MM.1S (cell line): ENCODE measurements around the gene NFKB1.
"Not testable (repeated sequence)": the region's sequence is repeated elsewhere in the genome, so short reads cannot be mapped to it uniquely, and the experiment has no call there.

Source experiments
- DNase-seq: peaks from one replicate; pipeline ENCODE4 v3.0.0-alpha.2; 2015
- H2AFZ ChIP-seq: fragments of 300-600 bp; sonication (generic); 2 replicates; pipeline ENCODE4 v1.6.0; 2016; ENCODE audit warnings: antibody characterized with exemption, low read length
- H3F3A ChIP-seq: fragments of 300-600 bp; sonication (generic); 2 replicates; pipeline ENCODE4 v1.6.1; 2016; ENCODE audit warnings: mild to moderate bottlenecking, antibody characterized with exemption, low read length, moderate library complexity, mixed read lengths; ENCODE audit not compliant: insufficient read depth
- H3K27ac ChIP-seq: fragments of 300-600 bp; sonication (generic); 2 replicates; pipeline ENCODE4 v1.5.1; 2016; ENCODE audit warnings: mild to moderate bottlenecking, low read length
- H3K27me3 ChIP-seq: fragments of 300-600 bp; sonication (generic); replicated peaks from 2 replicates; pipeline ENCODE4 v1.6.0; 2016; ENCODE audit warnings: low read length; ENCODE audit not compliant: insufficient read depth
- H3K36me3 ChIP-seq: fragments of 300-600 bp; sonication (generic); replicated peaks from 2 replicates; pipeline ENCODE4 v1.6.1; 2016; ENCODE audit warnings: mild to moderate bottlenecking, low read length, mixed read lengths; ENCODE audit not compliant: insufficient read depth
- H3K4me1 ChIP-seq: fragments of 300-600 bp; sonication (generic); 2 replicates; pipeline ENCODE4 v1.6.1; 2016; ENCODE audit warnings: low read length, mixed read lengths
- H3K4me2 ChIP-seq: fragments of 300-600 bp; sonication (generic); 2 replicates; pipeline ENCODE4 v1.6.0; 2016; ENCODE audit warnings: low read depth, low read length
- H3K4me3 ChIP-seq: fragments of 300-600 bp; sonication (generic); 2 replicates; pipeline ENCODE4 v1.5.1; 2016; ENCODE audit warnings: low read length, mixed read lengths
- H3K79me2 ChIP-seq: fragments of 300-600 bp; sonication (generic); 2 replicates; pipeline ENCODE4 v1.6.1; 2016; ENCODE audit warnings: mixed run types, low read length, mixed read lengths
- H3K9ac ChIP-seq: fragments of 300-600 bp; sonication (generic); 2 replicates; pipeline ENCODE4 v1.6.1; 2016; ENCODE audit warnings: low read length, mixed read lengths
- H3K9me2 ChIP-seq: fragments of 300-600 bp; sonication (generic); replicated peaks from 2 replicates; pipeline ENCODE4 v1.6.1; 2016; ENCODE audit warnings: mild to moderate bottlenecking, low read length, mixed read lengths; ENCODE audit not compliant: insufficient read depth
- H3K9me3 ChIP-seq: fragments of 300-600 bp; sonication (generic); replicated peaks from 2 replicates; pipeline ENCODE4 v1.6.1; 2016; ENCODE audit warnings: mild to moderate bottlenecking, low read length, mixed read lengths; ENCODE audit not compliant: insufficient read depth
- H4K20me1 ChIP-seq: fragments of 300-600 bp; sonication (generic); 2 replicates; pipeline ENCODE4 v1.6.1; 2016; ENCODE audit warnings: mild to moderate bottlenecking, low read length, moderate library complexity, mixed read lengths; ENCODE audit not compliant: insufficient read depth
- CTCF ChIP-seq: fragments of 300-600 bp; sonication (generic); IDR thresholded peaks from 2 replicates; pipeline ENCODE4 v1.5.1; 2016; ENCODE audit warnings: antibody characterized with exemption, low read length, mixed read lengths
- EZH2 ChIP-seq: fragments of 300-600 bp; sonication (generic); optimal IDR thresholded peaks from 2 replicates; pipeline ENCODE3; 2017; ENCODE audit warnings: low read depth, mild to moderate bottlenecking, antibody characterized with exemption, low read length, mixed read lengths
- EZH2phosphoT487 ChIP-seq: fragments of 300-600 bp; sonication (generic); IDR thresholded peaks from 2 replicates; pipeline ENCODE4 v1.6.1; 2018; ENCODE audit warnings: antibody characterized with exemption, low read length

Gene NFKB1

GRCh38 chr4:102473476-102473875 is 27.7 kb upstream of the NFKB1 start:
- Histone ChIP-seq H3F3A (no peaks in the 10 kb centered on the region), H4K20me1 (no peaks in the 10 kb centered on the region), H3K27me3 (no peaks in the 10 kb centered on the region), H3K4me1 (no peaks in the 10 kb centered on the region), H3K9ac (no peak overlapping the region), H2AFZ (no peak overlapping the region), H3K9me2 (no peaks in the 10 kb centered on the region), H3K36me3 (no peaks in the 10 kb centered on the region), H3K27ac (no peak overlapping the region), H3K4me3 (no peak overlapping the region), H3K79me2 (no peaks in the 10 kb centered on the region), H3K4me2 (no peak overlapping the region), H3K9me3 (no peaks in the 10 kb centered on the region)
- no peak for DNase-seq
- TF ChIP-seq EZH2phosphoT487 (no peak), EZH2 (no peak), CTCF (no peak)

DNA sequence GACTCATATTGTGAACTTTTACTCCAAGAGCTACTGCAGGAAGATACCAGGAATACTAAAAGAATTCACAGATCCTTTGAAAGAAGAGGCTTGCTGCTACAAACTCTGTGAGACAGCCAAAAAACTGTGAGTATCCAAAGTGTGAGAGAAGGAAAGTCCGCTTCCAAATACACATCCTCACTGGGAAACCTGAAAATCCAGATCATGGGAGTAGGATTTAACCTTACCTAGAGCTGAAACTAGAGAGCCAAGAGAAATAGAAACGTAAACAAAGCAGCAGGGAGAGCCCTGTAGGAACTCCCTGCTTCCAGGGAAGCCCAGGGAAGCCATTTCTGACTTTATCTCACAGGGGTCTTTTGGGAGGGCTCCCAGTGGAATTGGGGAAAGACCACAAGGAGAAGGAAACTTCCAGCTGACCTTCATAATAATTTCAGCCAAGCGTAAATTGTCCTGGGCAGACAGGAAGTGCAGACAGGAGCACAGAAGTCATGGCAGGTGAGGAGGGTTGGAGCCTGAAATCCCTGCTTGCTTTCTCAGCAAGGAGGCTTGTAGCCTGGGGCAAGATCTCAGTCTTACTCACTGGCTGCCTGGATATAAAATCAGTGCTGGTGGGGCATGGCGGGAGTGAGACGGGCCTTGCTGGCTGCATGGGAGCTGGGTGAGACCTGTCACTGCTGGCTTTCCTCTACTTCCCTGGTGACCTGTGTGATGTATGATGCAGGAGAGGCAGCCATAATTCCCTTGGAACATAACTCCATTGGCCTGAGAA is 26.2 kb upstream of the NFKB1 start:
- Histone ChIP-seq H3K27ac (no peak overlapping the region), H3K27me3 (no peaks in the 10 kb centered on the region), H2AFZ (no peak overlapping the region), H3F3A (no peaks in the 10 kb centered on the region), H3K4me1 (no peaks in the 10 kb centered on the region), H4K20me1 (no peaks in the 10 kb centered on the region), H3K4me2 (no peak overlapping the region), H3K9me3 (no peaks in the 10 kb centered on the region), H3K36me3 (no peaks in the 10 kb centered on the region), H3K4me3 (no peak overlapping the region), H3K9ac (no peak overlapping the region), H3K79me2 (no peaks in the 10 kb centered on the region), H3K9me2 (no peaks in the 10 kb centered on the region)
- DNase-seq = no peak
- no peak for TF ChIP-seq EZH2

GRCh38 chr4:102477657-102478056 is 23.5 kb upstream of the NFKB1 start:
- Histone ChIP-seq H2AFZ (no peak overlapping the region), H3K4me3 (no peak overlapping the region), H3K4me1 (no peaks in the 10 kb centered on the region), H3K27me3 (no peaks in the 10 kb centered on the region), H3K27ac (no peak overlapping the region), H3K9ac (no peak overlapping the region), H3K79me2 (no peaks in the 10 kb centered on the region), H3K36me3 (no peaks in the 10 kb centered on the region), H3K9me3 (no peaks in the 10 kb centered on the region), H4K20me1 (no peaks in the 10 kb centered on the region), H3F3A (no peaks in the 10 kb centered on the region), H3K9me2 (no peaks in the 10 kb centered on the region), H3K4me2 (no peak overlapping the region)
- no peak for TF ChIP-seq CTCF
- no peak for TF ChIP-seq EZH2phosphoT487
- TF ChIP-seq EZH2 = no peak
- DNase-seq = no peak

DNA sequence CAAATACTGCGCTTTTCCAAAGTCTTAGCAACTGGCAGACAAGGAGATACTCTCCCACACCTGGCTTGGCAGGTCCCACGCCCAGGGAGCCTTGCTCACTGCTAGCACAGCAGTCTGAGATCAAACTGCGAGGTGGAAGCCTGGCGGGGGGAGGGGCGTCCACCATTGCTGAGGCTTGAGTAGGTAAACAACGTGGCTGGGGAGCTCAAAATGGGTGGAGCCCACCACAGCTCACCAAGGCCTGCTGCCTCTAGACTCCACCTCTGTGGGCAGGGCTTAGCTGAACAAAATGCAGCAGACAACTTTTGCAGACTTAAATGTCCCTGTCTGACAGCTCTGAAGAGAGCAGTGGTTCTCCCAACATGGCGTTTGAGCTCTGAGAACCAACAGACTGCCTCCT is 23.0 kb upstream of the NFKB1 start:
- Histone ChIP-seq H3K9me3 (no peaks in the 10 kb centered on the region), H3K4me1 (no peaks in the 10 kb centered on the region), H3K79me2 (no peaks in the 10 kb centered on the region), H3K4me3 (no peak overlapping the region), H3K9me2 (no peaks in the 10 kb centered on the region), H3F3A (no peaks in the 10 kb centered on the region), H2AFZ (no peak overlapping the region), H4K20me1 (no peaks in the 10 kb centered on the region), H3K9ac (no peak overlapping the region), H3K27me3 (no peaks in the 10 kb centered on the region), H3K4me2 (no peak overlapping the region), H3K27ac (no peak overlapping the region), H3K36me3 (no peaks in the 10 kb centered on the region)
- TF ChIP-seq CTCF (no peak), EZH2 (no peak), EZH2phosphoT487 (no peak)
- peak; percentile 10 for DNase-seq

DNA sequence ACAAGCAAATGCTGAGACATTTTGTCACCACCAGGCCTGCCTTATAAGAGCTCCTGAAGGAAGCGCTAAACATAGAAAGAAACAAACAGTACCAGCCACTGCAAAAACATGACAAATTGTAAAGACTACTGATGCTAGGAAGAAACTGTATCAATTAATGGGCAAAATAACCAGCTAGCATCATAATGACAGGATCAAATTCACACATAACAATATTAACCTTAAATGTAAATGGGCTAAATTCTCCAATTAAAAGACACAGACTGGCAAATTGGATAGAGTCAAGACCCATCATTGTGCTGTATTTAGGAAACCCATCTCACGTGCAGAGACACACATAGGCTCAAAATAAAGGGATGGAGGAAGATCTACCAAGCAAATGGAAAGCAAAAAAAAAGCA is 21.3 kb upstream of the NFKB1 start:
- DNase-seq = not testable (repeated sequence)

More for the DNA sequence above, 21.3 kb upstream of the NFKB1 start:
- not testable (repeated sequence) for H3K9me2 ChIP-seq, H3K4me3 ChIP-seq, H3F3A ChIP-seq, H3K4me2 ChIP-seq, H2AFZ ChIP-seq, H3K36me3 ChIP-seq, H3K27ac ChIP-seq, H3K9ac ChIP-seq, H4K20me1 ChIP-seq, H3K27me3 ChIP-seq, H3K9me3 ChIP-seq, H3K79me2 ChIP-seq, H3K4me1 ChIP-seq
